Spleen (tissue), 11 donors: Measurements from ENCODE around the gene RAB11FIP4. TPM values are rescaled to one million over a fixed set of nuclear protein-coding genes. Genes with fewer than 3 reads are reported as not detected.

Experiments used
- DNase-seq: peaks from one replicate; pipeline ENCODE4 v3.0.0-alpha.2; 2020
- H3K27ac ChIP-seq, 8 donors: fragments of 200-600 bp; sonication (generic) in 7 of 8; 1 replicate in 4 of 8; 2 replicates in 4 of 8; pipeline versions ENCODE4 v1.5.0 to v1.8.0; 2016 to 2021; ENCODE audit warnings: inconsistent platforms in 4 of 8, mild to moderate bottlenecking in 4 of 8, moderate library complexity in 1 of 8
- H3K27me3 ChIP-seq, 7 donors: fragments of 200-600 bp; sonication (generic) in 6 of 7; replicated peaks in 1 of 7; 1 replicate in 4 of 7; 2 replicates in 3 of 7; pipeline versions ENCODE4 v1.5.0 to v1.8.0; 2016 to 2021; ENCODE audit warnings: inconsistent platforms in 3 of 7, mild to moderate bottlenecking in 1 of 7
- H3K36me3 ChIP-seq, 6 donors: fragments of 200-600 bp; sonication (generic) in 5 of 6; 1 replicate in 4 of 6; 2 replicates in 2 of 6; pipeline versions ENCODE4 v1.5.0 to v1.8.0; 2016 to 2021; ENCODE audit warnings: inconsistent platforms in 2 of 6
- H3K4me1 ChIP-seq, 6 donors: fragments of 200-600 bp; sonication (generic) in 5 of 6; 1 replicate in 3 of 6; 2 replicates in 3 of 6; pipeline versions ENCODE4 v1.5.0 to v1.8.0; 2016 to 2021; ENCODE audit warnings: inconsistent platforms in 3 of 6
- H3K4me3 ChIP-seq, 8 donors: fragments of 200-600 bp; sonication (generic) in 7 of 8; 1 replicate in 4 of 8; 2 replicates in 4 of 8; pipeline versions ENCODE4 v1.5.0 to v1.8.0; 2016 to 2021; ENCODE audit warnings: inconsistent platforms in 4 of 8, mild to moderate bottlenecking in 4 of 8, moderate library complexity in 2 of 8
- H3K9me3 ChIP-seq, 8 donors: fragments of 200-600 bp; sonication (generic) in 7 of 8; 1 replicate in 4 of 8; 2 replicates in 4 of 8; pipeline versions ENCODE4 v1.5.0 to v1.8.0; 2016 to 2021; ENCODE audit warnings: inconsistent platforms in 4 of 8
- CTCF ChIP-seq, 11 experiments: fragments of 200-600 bp in 7 of 11; fragments of 450-650 bp in 4 of 11; sonication (generic) in 4 of 11; IDR thresholded peaks in 8 of 11; conservative IDR thresholded peaks in 3 of 11; 1 replicate in 7 of 11; 2 replicates in 4 of 11; pipeline versions ENCODE4 v1.4.0 to v1.8.0; 2016 to 2021; ENCODE audit warnings: antibody characterized with exemption in 11 of 11, inconsistent platforms in 4 of 11, mild to moderate bottlenecking in 1 of 11
- POLR2A ChIP-seq, 3 donors: fragments of 450-650 bp; IDR thresholded peaks; one replicate each; pipeline ENCODE4 v1.5.1; 2017; ENCODE audit warnings: antibody characterized with exemption in 3 of 3, mild to moderate bottlenecking in 1 of 3
- POLR2AphosphoS5 ChIP-seq, 3 donors: sonication (generic); formaldehyde crosslinking; IDR thresholded peaks; one replicate each; pipeline ENCODE4 v1.5.1; 2017; ENCODE audit warnings: antibody characterized with exemption in 3 of 3
- WGBS, 5 donors: extraction: QIAGEN DNeasy Blood & Tissue Kit in 3 of 5; methylation state at CpG; one replicate each; pipeline versions ENCODE4 v1.1.5 to v1.1.7; 2013 to 2018; 5-methylcytosine and 5-hydroxymethylcytosine counted together
- intact Hi-C: fragments of 100-400 bp; cut with DNase I; formaldehyde crosslinking; loops from one replicate; pipeline ENCODE4 v1.15.0; 2023; ENCODE audit warnings: low total_unique reads
- polyA plus RNA-seq, 3 donors: library from polyadenylated mRNA; stranded (reverse); fragments of 200-250 nt; gene quantifications; one replicate each; pipeline ENCODE4 v1.2.1, GENCODE V29; 2013
- total RNA-seq, 7 donors: library from RNA; depleted of rRNA in 3 of 7; stranded (reverse); fragments of >200 nt in 3 of 7; fragmentation: NEBNext Ultra II Directional in 4 of 7; extraction: Animal tissue kit (Norgen Biotek cat#: 25700) in 4 of 7; gene quantifications; one replicate each; pipeline versions ENCODE4 v1.1.0 to v1.2.1, GENCODE V29; 2016 to 2021
- donor health status: healthy with polysubstance abuse.
- donor health status: DM: no; HTN: no; CAD: no; lungs with moderate emphysema.
- donor health status: DM: no; HTN: no; CAD: no.
- donor health status: Bipolar disorder and iron deficiency.
- donor health status: healthy.
- donor health status: DM: no; HTN: no; CAD: no.
- donor health status: DM: yes; HTN: yes; CAD: no.

RAB11FIP4 gene
- total and polyA plus RNA-seq, 10 donors = 5.5 to 25.2 (median 20.9) TPM

DNA sequence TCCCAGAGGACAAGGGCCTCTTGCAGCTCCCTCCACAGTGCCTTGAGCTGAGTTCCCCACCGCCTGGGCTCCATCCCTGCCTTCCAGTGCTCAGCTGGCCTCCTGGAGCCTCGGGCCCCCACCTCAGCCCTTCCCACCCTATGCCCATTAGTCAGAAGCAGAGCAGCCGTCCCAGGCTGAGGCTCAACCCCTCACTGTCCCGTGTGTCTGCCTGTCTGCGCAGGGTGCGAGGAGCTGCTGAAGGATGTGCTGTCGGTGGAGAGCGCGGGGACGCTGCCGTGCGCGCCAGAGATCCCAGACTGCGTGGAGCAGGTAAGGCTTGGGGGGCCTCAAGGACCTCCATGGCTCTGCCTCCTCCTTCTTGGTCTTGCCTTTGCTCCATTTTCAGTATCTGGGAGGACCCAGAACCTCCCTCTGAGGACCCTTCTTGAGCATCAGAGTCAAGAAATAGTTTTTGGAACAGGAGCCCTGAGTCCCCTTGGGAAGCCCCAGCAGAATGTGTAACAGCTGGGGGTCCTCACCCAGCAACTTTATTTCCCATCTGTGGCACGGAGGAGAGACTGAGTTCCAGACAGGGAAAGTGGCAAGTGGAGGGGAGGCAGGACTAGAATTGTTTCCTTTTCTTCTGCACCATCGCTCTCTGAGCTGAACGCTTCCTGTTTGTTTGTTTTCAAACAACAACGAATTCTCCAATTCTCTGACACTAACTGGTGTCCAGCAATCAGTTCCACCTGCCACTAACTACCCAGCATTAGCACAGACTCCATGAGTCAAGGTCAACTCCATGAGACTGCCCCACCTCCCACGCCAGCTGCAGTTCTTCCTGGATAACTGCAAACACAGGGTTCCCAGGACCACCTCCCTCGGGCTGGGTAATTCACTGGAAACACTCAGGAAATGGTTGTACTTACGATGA is 42.6 kb downstream of the RAB11FIP4 start:
- no peak for DNase-seq
- H3K4me1 ChIP-seq = peaks cover 5 to 22% (median 19%) of the 10 kb centered on the region in 6 donors
- TF ChIP-seq POLR2AphosphoS5 (IDR thresholded peaks at IDR 0.05) (no peak), POLR2A (IDR thresholded peaks at IDR 0.05) (no peak), CTCF (IDR thresholded peaks at IDR 0.05 in 8 of 11, conservative IDR thresholded peaks at IDR 0.05 in 3 of 11) (no peak)
- no peaks in the 10 kb centered on the region for H3K36me3 ChIP-seq
- peaks cover 0 to 61% (median 0%) of the 10 kb centered on the region in 7 donors for H3K27me3 ChIP-seq
- intact Hi-C loops = no loop called here
- H3K27ac ChIP-seq = no peak overlapping the region
- WGBS, 5 donors = 70 to 77% (median 71%) methylated on average over 16 to 21 of the region's 21 CpGs
- H3K9me3 ChIP-seq = no peaks in the 10 kb centered on the region
- H3K4me3 ChIP-seq = no peak overlapping the region

- Histone ChIP-seq H3K36me3 (no peaks in the 10 kb centered on the region), H3K4me3 (no peak overlapping the region), H3K4me1 (peaks cover 5 to 22% (median 19%) of the 10 kb centered on the region in 6 donors), H3K9me3 (no peaks in the 10 kb centered on the region), H3K27ac (no peak overlapping the region), H3K27me3 (peaks cover 0 to 54% (median 0%) of the 10 kb centered on the region in 7 donors)
- intact Hi-C loops = loop anchor here (5.0 kb wide), 2 partner anchors 93 to 408 kb away; no protein-coding TSS in a partner anchor
- 80 to 89% (median 85%) methylated on average over 5 to 8 of the region's 8 CpGs for WGBS, 5 donors
- DNase-seq = no peak
- no peak for TF ChIP-seq POLR2AphosphoS5 (IDR thresholded peaks at IDR 0.05)
- no peak for TF ChIP-seq POLR2A (IDR thresholded peaks at IDR 0.05)
- no peak for TF ChIP-seq CTCF (IDR thresholded peaks at IDR 0.05 in 8 of 11, conservative IDR thresholded peaks at IDR 0.05 in 3 of 11)
These were observed 43.2 kb downstream of the RAB11FIP4 start for GRCh38 chr17:31434727-31435050.

DNA sequence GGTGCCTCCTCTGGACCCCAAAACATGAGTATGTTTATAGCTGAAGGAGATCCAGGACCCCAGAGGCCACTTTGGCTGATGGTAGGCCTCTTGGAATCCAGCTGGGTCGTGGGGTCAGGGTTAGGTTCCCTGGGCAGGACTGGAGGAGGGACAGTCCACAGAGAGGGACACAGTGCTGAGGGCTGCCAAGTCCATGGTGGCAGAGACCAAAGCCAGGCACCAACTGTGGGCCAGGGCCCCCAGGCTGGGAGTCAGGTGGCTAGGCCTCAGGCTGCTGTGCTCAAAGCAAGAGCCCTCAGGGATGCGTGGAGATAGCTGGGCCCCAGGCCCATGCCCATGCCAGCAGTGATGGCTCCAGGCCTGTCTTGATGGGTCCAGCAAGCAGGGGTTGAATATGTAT is 44.1 kb downstream of the RAB11FIP4 start:
- H3K9me3 ChIP-seq = no peaks in the 10 kb centered on the region
- H3K27me3 ChIP-seq = peaks cover 0 to 48% (median 0%) of the 10 kb centered on the region in 7 donors
- DNase-seq = no peak
- H3K4me3 ChIP-seq = no peak overlapping the region
- WGBS, 5 donors = 50 to 95% (median 75%) methylated on average over 1 to 2 of the region's 2 CpGs
- peaks cover 5 to 22% (median 19%) of the 10 kb centered on the region in 6 donors for H3K4me1 ChIP-seq
- intact Hi-C loops = loop anchor here (5.0 kb wide), 2 partner anchors 92 to 407 kb away; no protein-coding TSS in a partner anchor
- H3K27ac ChIP-seq = no peak overlapping the region
- TF ChIP-seq POLR2AphosphoS5 (IDR thresholded peaks at IDR 0.05) (no peak), CTCF (IDR thresholded peaks at IDR 0.05 in 8 of 11, conservative IDR thresholded peaks at IDR 0.05 in 3 of 11) (no peak), POLR2A (IDR thresholded peaks at IDR 0.05) (no peak)
- no peaks in the 10 kb centered on the region for H3K36me3 ChIP-seq
